AG08395 (cell line): ENCODE data around the gene COL4A1.

ENCODE experiments used
- DNase-seq: peaks from one replicate; pipeline ENCODE4 v3.0.0; 2012; ENCODE audit warnings: mixed read lengths, low spot score

The COL4A1 gene

DNA sequence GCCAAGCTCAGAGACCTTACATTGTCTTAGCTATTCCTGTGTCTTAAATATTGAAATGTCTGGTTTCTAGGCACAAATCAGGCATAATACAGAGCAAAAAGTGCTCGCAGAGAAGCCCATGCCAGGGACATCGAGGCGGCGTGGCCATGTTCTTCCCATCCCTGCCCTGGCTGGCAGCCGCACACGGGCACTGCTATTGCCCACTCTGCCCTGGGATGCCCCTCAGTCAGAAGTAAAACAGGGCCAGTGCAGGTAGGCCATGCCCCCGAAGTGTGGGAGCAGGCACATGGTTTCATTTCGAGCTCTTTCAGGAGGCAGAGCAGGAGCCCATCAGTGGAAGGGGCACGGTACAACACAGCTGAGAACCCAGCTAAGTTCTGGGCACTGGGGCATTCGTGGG, 113.5 kb downstream of the COL4A1 start:
- no peak for DNase-seq

DNA sequence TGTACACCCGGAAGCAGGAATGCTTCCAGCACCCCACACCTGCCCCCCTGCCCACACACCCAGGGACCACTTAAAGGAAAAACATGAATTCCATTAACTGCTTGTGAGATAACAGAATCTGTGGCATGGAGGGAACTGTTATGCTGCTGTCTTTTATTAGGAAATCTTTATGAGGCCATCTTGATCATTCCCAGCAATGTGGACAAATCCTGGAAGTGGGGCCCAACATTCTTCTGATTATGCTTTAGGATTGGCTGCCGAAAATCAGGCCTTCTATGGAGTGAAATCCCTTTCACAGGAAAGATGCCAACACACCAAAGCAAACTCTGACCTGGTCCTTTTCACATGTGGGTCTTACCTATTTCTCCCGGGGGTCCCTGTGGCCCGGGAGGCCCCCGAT, 114.5 kb downstream of the COL4A1 start:
- no peak for DNase-seq

DNA sequence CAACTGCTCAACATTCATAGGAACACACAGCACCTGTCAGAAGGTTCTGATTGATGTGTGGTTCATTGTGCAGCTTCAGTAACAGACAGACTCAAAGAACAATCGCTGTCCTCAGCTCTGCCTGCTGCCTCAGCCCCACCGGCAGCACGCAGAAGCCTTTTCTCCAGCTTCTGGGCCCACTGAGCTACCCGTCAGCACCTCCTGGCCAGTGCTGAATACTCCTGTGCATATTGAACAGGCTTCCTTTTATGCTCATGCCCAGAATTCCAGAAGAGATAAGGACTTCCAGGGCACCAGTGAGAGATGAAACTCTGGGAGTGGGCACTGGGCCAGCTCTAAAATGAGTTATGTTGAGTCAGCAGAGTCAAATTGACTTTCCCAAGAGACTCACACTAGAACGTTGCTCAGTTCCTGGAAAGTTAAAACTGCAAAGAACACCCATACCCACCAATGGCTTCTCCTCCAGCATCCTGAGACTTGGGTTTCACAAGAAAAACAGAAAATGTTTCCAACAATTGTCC, 119.3 kb downstream of the COL4A1 start:
- peak; percentile 33 for DNase-seq

DNA sequence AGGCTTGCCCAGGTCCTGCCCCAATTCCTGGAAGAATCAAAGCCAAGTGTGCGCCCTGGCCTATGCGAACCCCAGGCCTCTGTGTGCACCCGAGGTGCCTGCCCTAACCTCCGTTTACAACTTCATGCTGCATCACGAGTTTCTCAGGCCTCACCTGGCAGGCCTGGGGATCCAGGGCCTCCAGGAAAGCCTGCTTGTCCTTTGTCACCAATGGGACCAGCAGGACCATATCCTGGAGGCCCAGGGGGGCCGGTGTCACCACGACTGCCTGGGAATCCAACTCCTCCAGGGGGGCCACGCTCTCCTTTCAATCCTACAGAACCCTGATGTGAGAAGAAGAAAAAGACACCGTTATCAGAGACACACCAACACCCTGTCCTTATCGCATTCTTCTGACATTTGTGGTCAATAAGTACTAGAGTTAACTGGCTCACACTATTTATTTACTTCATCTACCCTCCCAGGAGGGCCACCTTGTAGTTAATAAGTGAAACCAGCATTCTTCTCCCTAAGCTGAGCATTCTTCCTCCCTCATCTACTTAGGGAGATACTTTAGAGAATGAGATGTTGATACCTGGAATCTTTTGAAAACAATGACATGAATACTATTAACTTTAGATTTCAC, 120.6 kb downstream of the COL4A1 start:
- no peak for DNase-seq

DNA sequence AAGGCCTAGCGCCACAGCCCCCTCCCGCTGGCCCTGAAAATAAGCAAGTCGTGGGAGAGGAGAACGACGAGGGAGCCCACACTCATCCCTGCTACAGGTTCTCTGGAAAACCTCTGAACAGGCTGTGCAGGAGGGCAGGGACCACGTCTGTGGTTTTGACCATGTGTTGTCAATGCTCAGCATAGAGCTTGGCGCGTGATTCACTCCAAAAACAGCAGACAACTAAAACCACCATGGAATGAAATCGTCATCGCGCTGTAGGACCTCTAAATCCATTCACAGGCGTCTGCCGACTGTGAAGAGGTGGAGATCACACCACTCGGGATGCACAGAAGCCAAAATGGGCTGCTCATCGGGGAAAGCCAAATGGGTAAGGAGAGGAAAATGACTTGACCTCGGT, 121.3 kb downstream of the COL4A1 start:
- DNase-seq = peak; percentile 39

DNA sequence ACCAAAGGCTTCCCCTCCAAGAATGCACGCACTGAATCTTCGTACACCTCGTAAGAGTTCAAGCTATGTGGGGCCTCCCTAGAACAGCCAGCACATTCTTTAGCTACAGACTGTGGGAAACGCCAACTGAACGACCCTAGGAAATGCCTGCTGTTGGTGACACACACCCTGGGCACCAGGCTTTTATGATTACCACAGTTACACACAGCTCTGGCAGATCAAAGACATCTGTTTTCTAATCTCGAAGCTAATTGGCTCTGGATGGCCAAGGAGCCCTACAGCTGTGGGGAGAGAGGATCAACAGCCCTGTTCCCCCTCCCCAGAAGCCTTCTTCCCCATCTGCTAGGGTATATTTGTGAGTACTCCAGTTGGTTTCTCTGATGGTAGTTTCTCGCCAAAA, 123.0 kb downstream of the COL4A1 start:
- no peak for DNase-seq

DNA sequence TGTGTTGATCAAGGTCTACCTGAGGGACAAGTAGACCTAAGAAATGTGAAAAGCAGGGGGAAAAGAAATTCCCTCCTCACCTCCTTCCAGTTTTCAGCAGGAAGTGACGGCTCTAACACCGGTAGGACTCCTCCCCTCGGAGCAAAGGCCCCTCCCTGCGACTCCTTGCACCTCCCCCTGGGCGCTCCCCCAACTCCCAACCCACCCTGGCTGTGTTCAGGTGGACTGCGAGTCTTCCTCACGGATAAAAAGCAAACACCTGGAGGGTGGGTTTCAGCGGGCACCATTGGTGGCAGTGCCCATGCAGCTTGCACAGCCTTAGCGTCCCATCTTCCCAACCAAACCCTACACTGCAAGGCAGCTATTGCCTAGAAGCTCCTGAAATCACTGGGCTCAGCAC, 124.5 kb downstream of the COL4A1 start:
- no peak for DNase-seq

DNA sequence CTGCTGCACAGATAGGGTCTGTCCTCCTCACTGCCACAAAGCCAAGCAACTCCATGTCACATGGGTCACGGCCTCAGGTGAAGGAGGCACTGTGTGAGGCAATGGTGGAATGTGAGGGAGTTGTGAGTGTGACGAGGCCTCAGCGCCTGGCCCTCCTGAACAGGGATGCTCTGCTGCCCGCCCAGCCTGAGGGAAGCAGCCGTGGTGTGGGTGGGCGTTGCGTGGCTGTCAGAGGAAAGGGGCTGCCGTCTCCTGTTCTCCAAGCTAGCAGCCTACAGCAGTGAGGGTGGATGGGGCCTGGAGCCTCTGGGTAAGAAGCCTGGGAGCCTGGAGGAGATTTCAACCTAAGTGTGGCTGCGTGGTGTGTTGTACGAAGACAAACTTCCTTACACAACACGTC, 125.0 kb downstream of the COL4A1 start:
- no peak for DNase-seq

DNA sequence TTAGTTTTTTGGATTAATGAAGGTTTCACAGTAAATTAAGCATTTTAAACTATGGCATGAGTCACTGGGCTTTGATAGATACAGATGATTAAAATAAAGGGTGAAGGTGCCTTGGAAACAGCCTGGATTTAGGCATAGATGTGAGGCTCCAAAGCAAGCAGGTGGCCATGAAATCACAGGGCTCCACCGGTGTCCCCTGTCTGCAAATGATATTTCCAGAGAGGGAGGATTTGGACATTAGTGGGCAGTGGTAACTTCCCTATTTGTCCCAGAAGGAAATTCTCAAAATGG, 127.2 kb downstream of the COL4A1 start:
- DNase-seq = no peak

DNA sequence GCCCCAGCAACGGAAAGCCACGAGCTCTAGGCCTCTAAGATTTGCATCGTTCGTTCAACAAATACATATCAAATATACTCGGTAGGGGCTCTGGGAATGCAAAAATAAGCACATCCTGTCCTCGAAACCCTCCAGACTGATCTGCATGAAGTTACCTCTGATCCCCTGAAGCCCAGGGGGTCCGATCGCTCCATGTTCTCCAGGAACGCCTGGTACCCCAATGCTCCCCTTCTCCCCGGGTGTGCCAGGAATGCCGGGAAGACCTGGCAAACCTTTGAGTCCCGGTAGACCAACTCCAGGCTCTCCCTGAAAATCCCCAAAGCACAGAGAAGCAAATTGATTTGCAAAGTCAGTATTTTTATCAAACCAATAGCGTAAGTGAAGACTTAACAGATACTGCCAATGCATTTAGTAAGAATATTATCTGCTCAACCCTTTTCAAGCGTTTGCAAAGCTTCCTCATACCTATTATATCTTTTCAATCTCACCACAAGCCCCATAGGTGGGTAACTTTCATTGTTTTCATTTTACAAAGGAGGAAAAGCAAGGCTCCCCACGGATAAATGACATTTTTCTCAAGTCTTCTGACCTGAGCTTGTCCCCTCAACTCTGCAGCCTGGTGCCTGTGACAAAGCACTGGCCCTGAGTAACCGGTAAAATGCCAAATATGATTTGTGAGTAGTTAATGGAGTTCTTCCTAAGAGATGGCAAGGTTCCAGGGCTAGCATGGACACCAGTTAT, 127.7 kb downstream of the COL4A1 start:
- DNase-seq = no peak

DNA sequence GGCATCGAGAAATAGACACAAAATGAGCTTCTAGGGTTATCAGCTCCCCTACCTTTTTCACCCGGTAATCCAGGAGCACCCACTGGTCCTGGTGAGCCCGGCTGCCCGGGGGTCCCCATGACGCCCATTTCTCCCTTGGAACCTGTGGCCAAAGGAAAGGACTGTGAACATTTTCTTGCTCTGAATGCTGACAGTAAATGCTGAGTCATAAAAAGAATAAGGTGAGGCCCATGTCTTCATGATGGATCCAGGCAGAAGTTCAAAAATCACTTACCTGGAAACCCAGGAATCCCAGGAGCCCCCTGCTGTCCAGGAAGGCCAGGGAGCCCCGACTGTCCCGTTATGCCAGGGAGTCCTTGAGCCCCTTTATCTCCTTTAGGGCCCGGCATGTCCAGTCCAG, 129.2 kb downstream of the COL4A1 start:
- DNase-seq = no peak

DNA sequence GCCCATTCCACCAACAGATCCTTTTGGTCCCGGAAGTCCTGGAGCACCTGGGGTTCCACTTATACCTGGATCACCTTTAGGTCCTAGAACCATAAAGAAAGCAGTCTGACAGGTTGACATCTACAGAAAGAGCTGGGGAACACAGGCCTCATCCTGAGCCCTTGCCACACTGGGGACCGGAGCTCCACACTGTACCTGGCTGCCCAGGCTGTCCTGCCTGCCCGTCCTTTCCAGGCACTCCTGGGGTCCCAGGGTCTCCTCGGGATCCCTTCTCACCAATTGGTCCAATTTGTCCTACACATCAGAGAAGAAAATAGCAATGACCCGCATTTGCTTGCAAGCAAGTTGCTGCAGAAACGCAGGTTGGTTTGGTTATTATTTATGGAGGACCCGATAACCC, 130.5 kb downstream of the COL4A1 start:
- no peak for DNase-seq

DNA sequence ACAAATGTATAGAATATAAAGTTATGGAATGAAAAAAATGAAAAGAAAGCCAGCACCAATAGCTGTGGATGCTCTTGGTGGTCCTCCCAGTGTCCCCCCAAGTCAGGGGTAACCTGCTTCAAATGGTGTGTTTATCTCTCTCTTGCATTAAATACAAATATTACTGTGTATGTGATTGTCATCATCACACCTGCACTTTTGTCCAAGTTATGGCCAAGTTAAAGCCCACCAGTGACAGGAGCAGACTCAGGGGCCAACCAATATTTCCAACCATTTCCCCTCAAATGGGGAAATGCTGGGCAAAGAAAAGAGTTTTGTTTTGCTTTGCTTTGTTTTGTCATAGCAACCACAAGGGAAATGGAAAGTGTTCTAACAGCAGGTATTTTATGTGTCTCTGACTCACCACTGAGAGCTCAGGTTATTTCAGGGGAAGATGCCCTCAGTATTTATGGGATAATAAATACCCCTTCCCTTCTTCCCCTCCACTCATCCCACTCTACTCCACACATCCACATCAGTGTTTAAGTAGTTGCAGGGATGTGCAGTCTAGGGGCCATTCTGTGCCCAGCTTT, 133.6 kb downstream of the COL4A1 start:
- no peak for DNase-seq

DNA sequence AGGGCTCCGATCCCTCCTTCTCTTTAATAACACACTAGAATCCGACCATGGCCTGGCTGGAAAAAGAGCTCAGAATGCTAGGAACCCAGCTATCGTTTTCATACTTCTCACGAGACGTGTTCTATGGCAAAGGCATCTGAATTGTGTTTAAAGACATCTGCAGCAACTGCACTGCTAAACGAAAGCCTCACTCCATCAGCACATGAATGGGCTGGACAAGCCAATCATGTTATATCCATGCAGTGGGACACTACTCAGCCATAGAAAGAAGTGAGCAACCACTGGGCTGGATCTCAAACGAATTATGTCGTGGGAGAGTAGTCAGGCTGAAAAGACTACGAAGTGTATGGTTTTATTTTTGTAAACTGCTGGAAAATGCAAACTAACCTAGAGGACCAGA, 136.1 kb downstream of the COL4A1 start:
- no peak for DNase-seq

DNA sequence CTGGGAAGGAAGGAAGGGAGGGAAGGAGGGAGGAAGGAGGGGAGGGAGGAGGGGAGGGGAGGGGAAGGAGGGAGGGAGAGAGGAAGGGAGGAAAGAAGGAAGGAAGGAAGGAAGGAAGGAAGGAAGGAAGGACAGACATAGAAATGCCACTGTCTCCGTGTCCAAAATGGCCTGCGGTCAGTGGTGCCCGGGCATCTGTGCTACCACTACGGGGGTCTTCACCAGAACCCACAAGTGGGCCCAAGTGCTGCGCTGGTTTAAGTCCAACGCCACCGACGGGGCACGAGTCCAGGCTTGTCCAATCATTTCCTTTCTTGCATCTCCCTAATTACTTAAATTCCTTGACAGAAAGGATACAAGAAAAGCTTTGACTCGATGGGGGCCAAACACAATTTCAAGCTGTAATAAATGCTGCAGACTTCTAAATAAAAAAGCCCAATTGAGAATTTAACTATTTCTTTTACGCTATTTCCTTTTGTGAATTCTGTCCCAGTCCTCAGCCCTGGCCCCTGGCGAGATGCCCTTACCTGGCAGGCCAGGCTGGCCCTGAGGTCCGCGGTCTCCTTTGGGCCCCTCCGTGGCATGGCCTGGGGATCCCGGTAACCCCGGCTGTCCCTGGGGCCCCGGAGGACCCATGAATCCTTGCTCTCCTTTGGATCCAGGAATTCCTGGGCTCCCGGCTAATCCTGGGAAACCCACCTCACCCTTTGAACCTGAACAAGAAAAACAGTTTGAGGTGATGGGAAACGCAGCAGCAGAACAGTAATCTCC, 136.8 kb downstream of the COL4A1 start:
- no peak for DNase-seq

DNA sequence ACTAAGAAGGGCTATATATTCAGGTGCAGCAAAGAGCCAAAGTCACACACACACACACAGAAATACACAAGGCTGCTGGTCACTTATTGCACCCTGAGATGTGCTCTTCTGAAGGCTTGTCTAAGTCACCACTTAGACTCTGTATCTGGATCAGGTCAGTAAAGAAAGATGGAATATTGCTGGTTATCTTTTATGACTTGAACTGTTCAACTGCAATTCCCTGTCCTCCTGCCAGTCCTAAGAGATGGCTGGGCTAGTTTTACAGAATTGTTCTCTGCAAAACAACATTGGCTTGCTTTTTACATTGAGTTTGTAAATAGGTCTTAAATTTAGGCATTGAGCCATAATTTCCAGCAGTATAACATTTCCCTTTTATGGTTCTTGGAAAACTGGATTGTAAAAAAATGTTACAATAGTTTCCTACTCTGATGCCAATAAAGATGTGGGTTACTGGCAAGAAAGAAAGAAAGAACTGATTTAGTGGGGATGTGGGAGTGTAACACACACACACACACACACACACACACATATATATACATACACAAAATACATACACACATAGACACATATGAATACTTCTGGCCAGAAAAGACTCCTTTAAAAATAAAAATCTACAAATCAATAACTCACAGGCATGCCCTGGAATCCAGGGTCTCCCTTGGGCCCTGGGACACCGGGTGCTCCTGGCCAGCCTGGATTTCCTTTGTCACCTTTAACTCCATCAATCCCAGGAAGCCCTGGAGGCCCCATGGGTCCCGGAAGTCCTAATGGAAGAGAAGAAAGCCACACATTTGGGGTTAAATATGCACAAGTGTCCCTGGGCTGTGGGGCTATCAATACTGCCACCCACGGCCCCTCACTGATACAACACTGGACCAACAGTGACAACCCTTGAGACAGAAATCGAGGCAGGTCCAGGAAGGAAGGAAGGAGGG, 137.7 kb downstream of the COL4A1 start:
- no peak for DNase-seq

DNA sequence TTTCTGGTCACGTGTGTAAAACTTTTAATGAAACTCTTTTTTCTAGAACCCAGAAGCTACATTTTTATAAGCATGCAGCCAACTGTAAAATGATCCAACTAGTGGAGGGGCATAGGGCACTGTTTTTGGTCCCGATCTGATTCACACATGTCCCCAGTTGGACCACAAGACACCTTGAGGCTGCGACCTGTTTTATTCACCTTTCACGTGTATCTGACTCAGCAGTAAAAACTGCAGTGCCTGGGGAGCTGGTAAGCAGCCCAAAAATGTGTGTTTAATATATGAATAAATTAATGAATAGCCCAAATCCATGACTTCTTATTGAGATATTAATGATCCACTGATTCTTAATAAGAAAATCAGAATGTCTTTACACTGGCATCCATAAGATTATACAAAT, 140.4 kb downstream of the COL4A1 start:
- no peak for DNase-seq

DNA sequence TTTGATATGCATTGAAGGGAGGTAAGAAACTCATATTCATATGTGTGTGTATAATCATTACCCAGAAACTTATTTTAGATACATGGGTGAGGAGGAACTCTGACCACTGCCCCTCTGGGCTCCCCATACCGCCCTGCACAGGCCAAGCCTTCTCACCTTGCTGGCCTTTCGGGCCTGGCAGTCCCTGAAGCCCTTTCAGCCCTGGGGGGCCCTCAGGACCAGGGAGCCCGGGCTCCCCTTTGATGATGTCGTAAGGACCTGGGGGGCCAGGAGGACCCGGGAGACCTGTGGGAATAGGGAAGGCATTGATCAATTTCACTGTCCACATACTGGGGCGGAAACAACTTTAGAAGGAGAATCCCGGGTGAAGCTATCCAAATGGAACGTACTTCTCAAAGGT, 142.3 kb downstream of the COL4A1 start:
- no peak for DNase-seq

DNA sequence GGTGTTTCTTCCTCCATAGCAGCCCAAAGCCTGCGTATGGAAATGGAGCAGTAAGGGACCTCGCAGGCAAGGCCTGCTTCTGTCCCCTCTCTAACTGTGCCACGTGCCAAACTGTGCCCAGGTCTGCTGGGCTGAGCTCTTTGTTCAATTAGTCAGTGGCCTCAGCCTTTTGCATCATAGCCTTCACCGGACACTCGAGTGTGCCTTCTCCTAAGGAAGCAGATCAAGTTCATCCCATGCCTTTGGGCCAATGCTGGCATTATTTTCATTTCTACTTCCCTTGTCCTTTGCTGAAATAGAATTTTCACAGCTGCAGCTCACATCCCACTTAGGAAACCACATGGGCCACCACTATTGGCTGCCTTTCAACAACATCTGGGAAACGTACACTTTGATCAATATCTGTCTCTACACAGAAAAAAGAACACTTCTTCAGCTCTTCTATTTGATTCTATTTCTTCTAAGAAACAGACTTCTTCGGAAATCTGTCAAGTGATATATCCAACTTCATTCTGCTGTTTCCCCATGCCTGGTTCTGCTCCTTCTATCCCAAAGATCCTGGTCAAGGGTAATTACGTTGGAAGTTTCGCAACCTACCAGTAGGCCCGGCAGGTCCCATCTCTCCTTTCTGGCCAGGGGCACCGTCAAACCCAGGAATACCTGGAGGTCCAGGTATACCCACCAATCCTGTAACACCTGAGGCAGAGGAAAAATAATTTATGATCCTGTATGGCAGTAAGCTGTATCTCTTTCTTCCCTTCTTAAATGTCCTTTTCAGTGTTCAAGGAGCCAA, 143.9 kb downstream of the COL4A1 start:
- no peak for DNase-seq

DNA sequence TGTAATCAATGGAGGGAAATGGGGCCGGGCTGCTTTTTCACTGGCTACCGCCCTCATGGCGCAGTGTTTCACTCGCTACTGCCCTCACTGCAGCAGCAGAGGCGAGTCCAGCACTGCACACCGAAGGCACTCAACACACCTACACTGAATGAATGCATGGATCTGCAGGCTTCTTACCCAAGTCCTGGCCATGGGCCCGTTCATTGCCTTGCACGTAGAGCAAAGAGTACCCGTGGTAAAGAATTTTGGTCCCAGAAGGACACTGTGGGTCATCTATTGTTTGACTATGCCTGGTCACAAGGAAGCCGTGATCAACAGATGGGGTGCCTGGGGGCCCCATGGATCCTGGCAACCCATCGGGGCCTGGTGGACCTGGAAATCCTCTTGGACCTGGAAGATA, 144.9 kb downstream of the COL4A1 start:
- DNase-seq = no peak
